ENCODE results near the gene PSAPL1. TPM values are rescaled to one million over a fixed set of nuclear protein-coding genes. Genes with fewer than 3 reads are reported as not detected.
"Not testable (repeated sequence)": the region's sequence is repeated elsewhere in the genome, so short reads cannot be mapped to it uniquely, and the experiment has no call there.

PSAPL1 gene
- total and polyA plus RNA-seq, 5 donors, result not detected

DNA sequence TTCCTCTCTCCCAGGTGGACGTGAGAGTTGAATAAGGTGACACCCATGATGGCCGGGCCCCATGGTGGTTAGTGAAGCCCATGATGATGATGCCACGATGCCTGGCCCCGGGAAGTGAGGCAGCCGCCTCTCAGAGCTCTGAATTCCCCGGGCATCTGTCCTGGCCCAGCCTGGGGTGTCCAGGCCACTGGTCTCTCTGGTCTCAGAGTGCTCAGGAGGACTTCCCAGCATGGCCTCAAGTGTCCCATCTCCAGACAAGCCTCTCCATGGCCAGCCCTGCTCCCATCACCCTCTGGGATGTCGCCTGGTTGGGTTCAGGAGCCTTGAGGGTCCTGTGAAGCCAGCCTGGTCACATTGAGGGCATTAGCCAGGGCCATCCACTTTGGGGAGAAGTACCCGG is 24.7 kb upstream of the PSAPL1 start:
- intact Hi-C loops (cut with DNase I), result no loop called here
- H3K27me3 ChIP-seq (ENCODE audit: control insufficient read depth, insufficient read depth), result no peaks in the 10 kb centered on the region
- H3K4me1 ChIP-seq (ENCODE audit: control insufficient read depth, insufficient read depth, low read length), result no peaks in the 10 kb centered on the region
- H3K27ac ChIP-seq (ENCODE audit: low read length), result no peak overlapping the region
- ATAC-seq, result no peak
- WGBS, result 88% methylated on average over 8 of the region's 8 CpGs
- no peak overlapping the region for H3K4me3 ChIP-seq (ENCODE audit: low read length)
- DNase-seq, result peak in 1 of 3 donors; percentile 18
- no peaks in the 10 kb centered on the region for H3K9me3 ChIP-seq (ENCODE audit: control insufficient read depth, low read length)

DNA sequence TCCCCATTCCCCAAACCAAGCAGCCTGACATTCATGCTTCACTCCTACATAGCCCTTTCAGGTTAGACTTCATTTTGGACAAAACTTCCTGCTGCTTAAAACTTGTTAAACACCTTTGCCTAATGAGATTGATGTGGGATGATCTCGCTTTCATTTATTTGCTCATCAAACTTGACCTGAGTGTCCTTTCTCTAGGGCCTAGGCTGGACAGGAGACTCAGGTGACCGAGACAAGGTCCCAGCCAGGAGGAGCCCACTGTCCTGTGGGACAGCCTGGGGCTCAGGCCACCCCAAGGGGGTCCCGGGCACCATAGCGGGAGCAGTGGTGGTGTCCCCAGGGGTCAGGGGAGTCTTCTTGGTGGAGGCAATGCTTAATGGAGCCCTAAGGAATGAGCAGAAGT is 23.7 kb upstream of the PSAPL1 start:
- 91% methylated on average over 4 of the region's 4 CpGs for WGBS
- ATAC-seq, result no peak
- Histone ChIP-seq H3K27ac (ENCODE audit: low read length) (no peak overlapping the region), H3K9me3 (ENCODE audit: control insufficient read depth, low read length) (no peaks in the 10 kb centered on the region), H3K4me3 (ENCODE audit: low read length) (no peak overlapping the region), H3K4me1 (ENCODE audit: control insufficient read depth, insufficient read depth, low read length) (no peaks in the 10 kb centered on the region), H3K27me3 (ENCODE audit: control insufficient read depth, insufficient read depth) (no peaks in the 10 kb centered on the region)
- DNase-seq, result peak in 1 of 3 donors; percentile 16
- intact Hi-C loops (cut with DNase I), result no loop called here

DNA sequence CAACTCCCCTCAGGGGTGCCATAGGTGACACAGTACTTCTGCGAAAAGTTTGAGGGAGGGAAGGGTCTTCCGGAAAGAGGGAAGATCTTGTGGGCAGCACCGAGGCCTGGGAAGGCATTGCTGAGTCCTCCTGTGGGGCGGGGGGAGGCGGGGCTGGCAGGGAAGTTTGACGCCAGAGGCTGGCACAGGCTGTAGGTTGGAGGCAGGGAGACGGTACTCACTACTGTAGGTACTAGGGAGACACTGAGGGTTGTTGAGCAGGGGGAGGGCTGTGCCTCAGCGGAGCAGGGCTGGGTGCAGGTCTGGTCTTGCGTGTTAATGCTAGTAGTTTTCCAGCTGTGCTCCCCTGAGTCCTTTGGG is 23.3 kb upstream of the PSAPL1 start:
- Histone ChIP-seq H3K4me1 (ENCODE audit: control insufficient read depth, insufficient read depth, low read length) (no peaks in the 10 kb centered on the region), H3K4me3 (ENCODE audit: low read length) (no peak overlapping the region), H3K27me3 (ENCODE audit: control insufficient read depth, insufficient read depth) (no peaks in the 10 kb centered on the region), H3K9me3 (ENCODE audit: control insufficient read depth, low read length) (no peaks in the 10 kb centered on the region), H3K27ac (ENCODE audit: low read length) (no peak overlapping the region)
- DNase-seq (peak in 1 of 3 donors; percentile 17), ATAC-seq (no peak)
- 78% methylated on average over 9 of the region's 9 CpGs for WGBS
- intact Hi-C loops (cut with DNase I), result no loop called here

DNA sequence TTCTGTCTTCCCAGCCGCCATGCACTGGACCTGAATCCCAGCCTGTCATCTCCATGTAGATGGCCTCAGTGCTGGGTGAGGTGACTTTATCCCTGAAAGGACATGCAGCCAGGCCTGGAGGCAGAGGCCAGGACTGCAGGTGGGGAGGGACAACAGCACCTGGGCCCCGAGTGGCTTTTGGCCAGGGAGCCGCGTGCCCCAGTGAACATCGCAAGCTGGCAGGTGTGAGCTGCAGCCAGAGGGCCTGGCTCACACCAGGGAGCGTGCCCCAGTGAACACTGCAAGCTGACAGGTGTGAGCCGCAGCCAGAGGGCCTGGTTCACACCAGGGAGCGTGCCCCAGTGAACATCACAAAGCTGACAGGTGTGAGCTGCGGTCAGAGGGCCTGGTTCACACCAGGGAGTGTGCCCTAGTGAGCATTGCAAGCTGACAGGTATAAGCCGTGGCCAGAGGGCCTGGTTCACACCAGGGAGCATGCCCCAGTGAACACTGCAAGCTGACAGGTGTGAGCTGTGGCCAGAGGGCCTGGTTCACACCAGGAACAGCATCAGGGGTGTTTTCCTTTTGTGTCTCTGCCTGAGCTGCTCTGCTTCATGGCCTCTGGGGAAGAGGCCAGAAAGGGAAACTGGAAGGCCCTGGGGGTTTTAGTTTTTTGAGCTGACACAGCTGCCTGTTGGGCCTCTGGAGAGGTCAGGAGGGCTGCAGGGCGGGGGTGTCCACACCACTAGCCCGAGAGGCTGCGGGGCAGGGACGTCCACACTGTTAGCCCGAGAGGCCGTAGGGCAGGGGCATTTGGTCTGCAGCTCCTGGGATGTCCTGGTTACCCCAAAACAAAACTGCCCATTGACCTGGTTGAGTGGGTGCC is 22.7 kb upstream of the PSAPL1 start:
- H3K27me3 ChIP-seq (ENCODE audit: control insufficient read depth, insufficient read depth), result no peaks in the 10 kb centered on the region
- WGBS, result 89% methylated on average over 16 of the region's 16 CpGs
- no peak overlapping the region for H3K27ac ChIP-seq (ENCODE audit: low read length)
- DNase-seq (peak in 2 of 3 donors; percentile 19 to 38), ATAC-seq (no peak)
- no peak overlapping the region for H3K4me3 ChIP-seq (ENCODE audit: low read length)
- intact Hi-C loops (cut with DNase I), result no loop called here
- H3K9me3 ChIP-seq (ENCODE audit: control insufficient read depth, low read length), result no peaks in the 10 kb centered on the region
- no peaks in the 10 kb centered on the region for H3K4me1 ChIP-seq (ENCODE audit: control insufficient read depth, insufficient read depth, low read length)

DNA sequence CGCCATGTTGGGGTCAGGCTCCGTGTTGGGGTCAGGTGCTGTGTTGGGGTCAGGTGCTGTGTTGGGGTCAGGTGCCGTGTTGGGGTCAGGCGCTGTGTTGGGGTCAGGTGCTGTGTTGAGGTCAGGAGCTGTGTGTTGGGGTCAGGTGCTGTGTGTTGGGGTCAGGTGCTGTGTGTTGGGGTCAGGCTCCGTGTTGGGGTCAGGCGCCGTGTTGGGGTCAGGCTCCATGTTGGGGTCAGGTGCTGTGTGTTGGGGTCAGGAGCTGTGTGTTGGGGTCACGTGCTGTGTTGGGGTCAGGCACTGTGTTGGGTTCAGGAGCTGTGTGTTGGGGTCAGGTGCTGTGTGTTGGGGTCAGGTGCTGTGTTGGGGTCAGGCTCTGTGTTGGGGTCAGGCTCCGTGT is 18.1 kb upstream of the PSAPL1 start:
- H3K9me3 ChIP-seq (ENCODE audit: control insufficient read depth, low read length); H3K27ac ChIP-seq (ENCODE audit: low read length); intact Hi-C loops (cut with DNase I); ATAC-seq; H3K4me1 ChIP-seq (ENCODE audit: control insufficient read depth, insufficient read depth, low read length); H3K27me3 ChIP-seq (ENCODE audit: control insufficient read depth, insufficient read depth); H3K4me3 ChIP-seq (ENCODE audit: low read length): not testable (repeated sequence)
- DNase-seq, result peak in 1 of 3 donors; percentile 20
- WGBS, result 96% methylated on average over 9 of the region's 9 CpGs

DNA sequence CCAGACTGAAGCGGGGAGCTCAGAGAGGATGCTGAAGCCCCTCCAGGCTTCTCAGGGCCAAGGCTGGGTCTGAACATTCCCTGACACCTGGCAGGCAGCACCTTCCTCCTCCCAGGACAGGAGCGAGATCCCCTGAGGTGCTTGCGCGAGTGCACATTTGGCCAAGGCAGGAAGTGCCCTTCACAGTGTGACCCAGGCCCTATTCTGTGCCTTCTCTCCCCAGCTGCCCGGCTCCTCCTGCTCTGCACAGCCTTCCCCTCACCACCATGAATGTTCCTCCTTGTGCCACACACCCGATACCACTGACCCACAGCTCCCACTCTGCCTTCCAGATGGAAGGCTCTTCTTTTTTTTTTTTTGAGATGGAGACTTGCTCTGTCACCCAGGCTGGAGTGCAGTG is 17.1 kb upstream of the PSAPL1 start:
- DNase-seq, result no peak
- WGBS, result 86% methylated on average over 6 of the region's 6 CpGs
- Histone ChIP-seq H3K4me1 (ENCODE audit: control insufficient read depth, insufficient read depth, low read length) (no peaks in the 10 kb centered on the region), H3K4me3 (ENCODE audit: low read length) (no peak overlapping the region), H3K9me3 (ENCODE audit: control insufficient read depth, low read length) (no peaks in the 10 kb centered on the region), H3K27me3 (ENCODE audit: control insufficient read depth, insufficient read depth) (no peaks in the 10 kb centered on the region), H3K27ac (ENCODE audit: low read length) (no peak overlapping the region)
- intact Hi-C loops (cut with DNase I), result no loop called here
- ATAC-seq, result peak in 1 of 2 donors; percentile 29

DNA sequence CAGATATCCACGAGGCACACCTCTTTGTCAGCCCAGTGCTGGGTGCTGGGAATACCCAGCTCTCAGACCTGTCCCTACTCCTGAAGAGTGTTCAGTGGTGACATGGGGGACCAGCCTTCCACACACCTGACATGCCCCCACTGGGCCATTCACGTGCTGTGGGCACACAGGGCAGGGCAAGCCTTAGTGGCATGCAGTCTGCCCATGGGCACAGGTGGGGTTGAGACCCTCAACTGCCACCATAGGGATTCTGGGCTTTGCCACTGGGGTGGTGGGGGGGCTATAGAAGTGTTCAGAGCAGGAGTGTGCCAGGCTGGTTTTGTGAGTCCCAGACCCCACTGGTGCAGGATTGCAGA is 16.7 kb upstream of the PSAPL1 start:
- no peaks in the 10 kb centered on the region for H3K4me1 ChIP-seq (ENCODE audit: control insufficient read depth, insufficient read depth, low read length)
- 64% methylated on average over 2 of the region's 2 CpGs for WGBS
- no peaks in the 10 kb centered on the region for H3K9me3 ChIP-seq (ENCODE audit: control insufficient read depth, low read length)
- intact Hi-C loops (cut with DNase I), result no loop called here
- H3K4me3 ChIP-seq (ENCODE audit: low read length), result no peak overlapping the region
- no peaks in the 10 kb centered on the region for H3K27me3 ChIP-seq (ENCODE audit: control insufficient read depth, insufficient read depth)
- DNase-seq (peak in 1 of 3 donors; percentile 13), ATAC-seq (no peak)
- no peak overlapping the region for H3K27ac ChIP-seq (ENCODE audit: low read length)

DNA sequence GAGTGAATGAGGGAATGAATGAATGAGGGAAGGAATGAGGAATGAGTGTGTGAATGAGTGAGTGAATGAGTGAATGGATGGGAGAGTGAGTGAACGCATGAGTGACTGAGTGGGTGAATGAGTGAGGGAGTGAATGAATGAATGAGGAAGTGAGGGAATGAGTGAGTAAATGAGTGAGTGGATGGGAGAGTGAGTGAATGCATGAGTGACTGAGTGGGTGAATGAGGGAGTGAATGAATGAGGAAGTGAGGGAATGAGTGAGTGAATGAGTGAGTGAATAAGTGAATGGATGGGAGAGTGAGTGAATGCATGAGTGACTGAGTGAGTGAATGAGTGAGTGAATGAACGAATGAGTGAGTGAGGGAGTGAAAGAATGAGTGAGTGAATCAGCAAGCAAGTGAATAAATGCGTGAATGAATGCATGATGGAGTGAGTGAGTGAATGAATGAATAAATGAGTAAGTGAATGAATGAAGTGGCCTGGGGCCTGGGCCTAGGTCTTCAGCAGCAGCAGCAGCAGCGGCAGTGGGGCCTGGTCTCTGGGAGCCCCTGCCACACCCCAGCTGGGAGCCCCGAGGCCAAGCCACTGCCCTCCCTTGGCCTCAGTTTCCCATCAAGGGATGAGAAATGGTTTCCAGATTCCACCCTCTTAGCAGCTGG is 16.2 kb upstream of the PSAPL1 start:
- H3K9me3 ChIP-seq (ENCODE audit: control insufficient read depth, low read length), result no peaks in the 10 kb centered on the region
- no peak overlapping the region for H3K4me3 ChIP-seq (ENCODE audit: low read length)
- ATAC-seq, result no peak
- no peak for DNase-seq
- no peaks in the 10 kb centered on the region for H3K4me1 ChIP-seq (ENCODE audit: control insufficient read depth, insufficient read depth, low read length)
- 77% methylated on average over 5 of the region's 5 CpGs for WGBS
- H3K27me3 ChIP-seq (ENCODE audit: control insufficient read depth, insufficient read depth), result no peaks in the 10 kb centered on the region
- intact Hi-C loops (cut with DNase I), result no loop called here
- H3K27ac ChIP-seq (ENCODE audit: low read length), result no peak overlapping the region

DNA sequence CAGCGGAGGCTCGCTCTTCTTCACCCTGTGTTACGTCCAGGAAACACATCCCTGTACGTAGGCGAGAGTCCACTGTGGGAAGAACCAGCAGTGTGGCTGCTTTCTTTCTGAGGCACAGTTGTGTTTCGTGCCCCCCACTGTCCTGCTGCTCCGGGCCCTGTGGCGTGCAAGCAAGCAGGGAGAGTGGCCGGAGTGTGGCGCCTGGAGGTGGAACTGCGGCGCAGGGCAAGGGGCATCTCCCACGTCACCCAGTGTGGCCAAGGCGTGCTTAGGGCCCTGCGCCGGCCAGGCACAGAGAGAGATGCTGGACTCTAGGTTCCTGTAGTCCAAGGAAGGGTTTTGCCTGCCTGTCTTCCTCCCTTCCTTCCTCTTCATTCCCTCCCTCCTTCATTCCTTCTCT is 13.3 kb upstream of the PSAPL1 start:
- Histone ChIP-seq H3K27me3 (ENCODE audit: control insufficient read depth, insufficient read depth) (no peaks in the 10 kb centered on the region), H3K4me3 (ENCODE audit: low read length) (no peak overlapping the region), H3K4me1 (ENCODE audit: control insufficient read depth, insufficient read depth, low read length) (no peaks in the 10 kb centered on the region), H3K9me3 (ENCODE audit: control insufficient read depth, low read length) (no peaks in the 10 kb centered on the region), H3K27ac (ENCODE audit: low read length) (no peak overlapping the region)
- 72% methylated on average over 16 of the region's 16 CpGs for WGBS
- ATAC-seq (no peak), DNase-seq (no peak)
- intact Hi-C loops (cut with DNase I), result no loop called here

DNA sequence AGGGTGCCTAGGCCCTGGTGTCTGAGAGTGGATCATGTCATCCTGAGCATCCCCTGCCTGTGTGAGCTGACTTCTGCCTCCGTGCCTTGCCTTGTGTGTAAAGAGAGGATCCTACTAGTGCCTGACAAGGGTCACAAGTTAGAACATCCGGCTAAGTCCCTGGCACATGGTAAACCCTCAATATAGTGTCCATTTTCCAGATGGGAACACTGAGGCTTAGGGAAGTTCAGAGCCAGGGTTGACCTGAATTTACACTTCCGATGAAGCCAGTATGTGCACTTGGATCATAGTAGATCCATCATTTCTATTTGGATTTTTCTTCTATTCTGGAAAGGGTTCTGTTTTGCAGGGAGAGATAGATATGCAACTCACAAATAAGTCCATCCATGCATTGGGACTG is 12.5 kb upstream of the PSAPL1 start:
- 88% methylated on average over 3 of the region's 3 CpGs for WGBS
- intact Hi-C loops (cut with DNase I), result no loop called here
- no peak for ATAC-seq
- H3K27ac ChIP-seq (ENCODE audit: low read length), result no peak overlapping the region
- no peak for DNase-seq
- H3K4me3 ChIP-seq (ENCODE audit: low read length), result no peak overlapping the region
- no peaks in the 10 kb centered on the region for H3K9me3 ChIP-seq (ENCODE audit: control insufficient read depth, low read length)
- no peaks in the 10 kb centered on the region for H3K4me1 ChIP-seq (ENCODE audit: control insufficient read depth, insufficient read depth, low read length)
- no peaks in the 10 kb centered on the region for H3K27me3 ChIP-seq (ENCODE audit: control insufficient read depth, insufficient read depth)

DNA sequence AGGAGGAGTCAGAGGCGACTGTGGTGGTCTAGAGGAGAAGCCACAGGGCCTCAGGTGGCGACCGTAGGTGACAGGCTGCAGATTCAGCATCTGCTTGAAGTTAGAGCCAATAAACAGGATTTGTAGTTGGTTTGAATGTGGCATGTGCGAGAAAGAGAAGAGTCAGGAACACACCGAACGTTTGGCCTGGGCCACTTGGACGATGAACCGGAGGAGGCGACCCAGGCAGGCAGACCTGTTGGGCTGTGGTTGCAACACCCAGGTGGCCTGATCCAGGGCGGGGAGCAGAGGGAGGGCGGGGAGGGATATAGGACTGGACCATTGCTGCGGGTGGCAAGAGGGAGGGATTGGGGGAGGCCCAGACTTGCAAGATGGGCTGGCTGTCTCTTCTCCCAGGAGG is 10.0 kb upstream of the PSAPL1 start:
- Histone ChIP-seq H3K27ac (ENCODE audit: low read length) (no peak overlapping the region), H3K9me3 (ENCODE audit: control insufficient read depth, low read length) (no peaks in the 10 kb centered on the region), H3K4me1 (ENCODE audit: control insufficient read depth, insufficient read depth, low read length) (no peaks in the 10 kb centered on the region), H3K27me3 (ENCODE audit: control insufficient read depth, insufficient read depth) (no peaks in the 10 kb centered on the region), H3K4me3 (ENCODE audit: low read length) (no peak overlapping the region)
- DNase-seq (peak in 1 of 3 donors; percentile 21), ATAC-seq (no peak)
- 84% methylated on average over 12 of the region's 12 CpGs for WGBS
- intact Hi-C loops (cut with DNase I), result no loop called here

Data from right cardiac atrium (tissue), 5 donors.